ENCODE measurements around the gene AP2M1.

GRCh38 chr3:184233127-184233843 lies 58.6 kb downstream of the AP2M1 start:
- TF ChIP-seq CTCF (IDR thresholded peaks at IDR 0.05) (no peak), EP300 (IDR thresholded peaks at IDR 0.05) (no peak)

Data from sigmoid colon (tissue), 4 donors.